Fibroblast of mammary gland (primary cell): ENCODE data around the gene SPATA16.

Source experiments
- DNase-seq: peaks from one replicate; pipeline ENCODE4 v3.0.0-alpha.2; 2010; ENCODE audit warnings: low read depth
- H3K4me3 ChIP-seq: 2 replicates; pipeline ENCODE4 v1.5.1; 2011; ENCODE audit warnings: low read depth, mild to moderate bottlenecking, low read length, moderate library complexity; ENCODE audit not compliant: control insufficient read depth
- TF ChIP-seq, protein P1 (sequence below): conservative IDR thresholded peaks from 2 replicates; pipeline ENCODE4 v1.5.1; 2011; ENCODE audit warnings: low read depth, low read length, inconsistent platforms; ENCODE audit not compliant: control insufficient read depth, insufficient read depth

SPATA16 gene

DNA sequence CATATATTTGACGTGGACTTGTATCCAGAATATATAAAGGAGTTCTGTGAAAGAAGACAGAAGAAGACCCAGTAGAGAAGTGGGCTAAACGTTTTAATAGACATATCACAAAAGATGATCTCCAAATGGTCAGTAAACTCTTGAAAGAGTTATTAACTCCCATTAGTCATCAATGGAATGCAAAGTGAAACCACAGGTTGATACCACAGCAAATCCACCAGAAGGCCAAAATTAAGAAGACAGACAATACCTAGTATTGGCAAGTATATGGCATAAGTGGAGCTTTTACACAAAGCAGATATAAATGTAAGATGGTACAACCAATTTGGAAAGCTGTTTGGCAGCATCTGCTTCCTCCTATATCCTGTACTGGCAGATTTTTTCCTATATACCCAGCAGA lies 6.0 kb downstream of the SPATA16 start:
- no peak overlapping the region for H3K4me3 ChIP-seq
- TF ChIP-seq, protein P1, sequence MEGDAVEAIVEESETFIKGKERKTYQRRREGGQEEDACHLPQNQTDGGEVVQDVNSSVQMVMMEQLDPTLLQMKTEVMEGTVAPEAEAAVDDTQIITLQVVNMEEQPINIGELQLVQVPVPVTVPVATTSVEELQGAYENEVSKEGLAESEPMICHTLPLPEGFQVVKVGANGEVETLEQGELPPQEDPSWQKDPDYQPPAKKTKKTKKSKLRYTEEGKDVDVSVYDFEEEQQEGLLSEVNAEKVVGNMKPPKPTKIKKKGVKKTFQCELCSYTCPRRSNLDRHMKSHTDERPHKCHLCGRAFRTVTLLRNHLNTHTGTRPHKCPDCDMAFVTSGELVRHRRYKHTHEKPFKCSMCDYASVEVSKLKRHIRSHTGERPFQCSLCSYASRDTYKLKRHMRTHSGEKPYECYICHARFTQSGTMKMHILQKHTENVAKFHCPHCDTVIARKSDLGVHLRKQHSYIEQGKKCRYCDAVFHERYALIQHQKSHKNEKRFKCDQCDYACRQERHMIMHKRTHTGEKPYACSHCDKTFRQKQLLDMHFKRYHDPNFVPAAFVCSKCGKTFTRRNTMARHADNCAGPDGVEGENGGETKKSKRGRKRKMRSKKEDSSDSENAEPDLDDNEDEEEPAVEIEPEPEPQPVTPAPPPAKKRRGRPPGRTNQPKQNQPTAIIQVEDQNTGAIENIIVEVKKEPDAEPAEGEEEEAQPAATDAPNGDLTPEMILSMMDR = no peak
- no peak for DNase-seq

DNA sequence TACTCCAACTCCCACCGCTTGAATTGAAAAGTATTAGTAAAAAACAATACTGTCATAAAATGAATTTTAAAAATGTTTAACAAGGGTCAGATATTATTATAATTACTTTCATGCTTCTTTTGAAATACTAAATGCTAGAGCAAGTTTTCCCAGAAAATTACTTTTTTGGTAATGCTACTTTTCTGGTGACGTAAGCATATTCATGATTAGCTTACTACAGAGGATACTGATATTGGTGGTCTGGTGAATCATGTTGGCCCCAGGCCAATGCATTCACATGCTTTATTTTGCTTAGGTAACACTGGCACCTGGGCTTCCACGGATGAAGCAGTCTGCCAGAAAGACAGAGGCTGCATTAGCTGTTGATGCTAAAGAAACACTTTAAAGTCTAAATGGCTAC lies 12.4 kb downstream of the SPATA16 start:
- H3K4me3 ChIP-seq = no peak overlapping the region
- DNase-seq = no peak
- TF ChIP-seq, protein P1 = no peak

DNA sequence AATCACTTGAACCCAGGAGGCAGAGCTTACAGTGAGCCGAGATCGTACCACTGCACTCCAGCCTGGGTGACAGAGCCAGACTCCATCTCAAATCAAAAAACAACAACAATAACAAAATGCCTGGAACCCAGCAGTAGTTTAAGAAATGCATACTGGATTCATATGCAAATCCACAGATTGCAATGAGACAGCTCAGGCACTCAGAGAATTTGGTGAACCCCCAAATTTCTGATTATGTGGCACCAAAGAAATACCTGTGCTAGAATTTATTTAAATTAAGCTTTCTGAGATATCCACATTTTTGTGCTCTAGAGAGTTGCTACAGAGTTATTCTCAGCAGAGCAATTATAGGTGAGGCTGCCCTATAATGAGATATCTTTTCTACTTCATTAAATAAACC lies 29.7 kb downstream of the SPATA16 start:
- no peak overlapping the region for H3K4me3 ChIP-seq
- no peak for DNase-seq
- TF ChIP-seq, protein P1 = no peak

DNA sequence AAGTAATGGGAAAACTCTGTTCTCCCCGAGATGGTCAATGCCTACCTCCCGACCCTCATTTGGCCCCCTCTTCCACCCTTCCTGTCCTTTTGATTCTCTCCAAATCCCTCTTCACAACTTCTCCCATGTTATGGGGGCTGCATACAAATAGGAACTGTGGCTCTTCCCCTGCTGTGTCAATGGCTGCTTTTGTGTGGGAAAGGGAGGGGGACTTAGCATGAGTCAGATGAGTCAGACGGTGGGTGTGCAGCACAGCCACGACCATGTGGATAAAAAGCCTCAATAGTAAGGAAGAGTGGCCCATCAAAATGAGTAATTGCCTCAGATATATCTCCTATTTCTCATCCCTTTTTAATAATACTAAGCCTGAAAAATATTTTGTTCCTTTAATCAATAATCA lies 31.9 kb downstream of the SPATA16 start:
- no peak for DNase-seq
- TF ChIP-seq, protein P1 = no peak

DNA sequence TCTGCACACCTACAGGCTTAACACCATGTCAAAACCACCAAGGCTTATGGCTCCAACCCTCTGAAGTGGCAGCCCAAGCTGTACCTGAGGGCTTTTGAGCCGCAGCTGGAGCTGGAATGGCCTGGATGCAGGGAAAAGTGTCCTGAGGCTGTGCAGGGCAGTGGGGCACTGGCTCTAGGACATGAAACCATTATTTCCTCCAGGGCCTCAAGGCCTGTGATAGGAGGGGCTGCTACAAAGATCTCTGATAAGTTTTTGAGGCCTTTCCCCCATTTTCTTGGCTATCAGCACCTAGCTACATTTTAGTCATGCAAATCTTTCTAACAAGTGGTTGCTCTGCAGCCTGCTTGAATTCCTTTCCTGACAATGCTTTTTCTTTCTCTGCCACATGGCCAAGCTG lies 37.6 kb downstream of the SPATA16 start:
- H3K4me3 ChIP-seq = no peak overlapping the region
- TF ChIP-seq, protein P1 = no peak
- DNase-seq = no peak

More for the DNA sequence above, 31.9 kb downstream of the SPATA16 start:
- no peak overlapping the region for H3K4me3 ChIP-seq

DNA sequence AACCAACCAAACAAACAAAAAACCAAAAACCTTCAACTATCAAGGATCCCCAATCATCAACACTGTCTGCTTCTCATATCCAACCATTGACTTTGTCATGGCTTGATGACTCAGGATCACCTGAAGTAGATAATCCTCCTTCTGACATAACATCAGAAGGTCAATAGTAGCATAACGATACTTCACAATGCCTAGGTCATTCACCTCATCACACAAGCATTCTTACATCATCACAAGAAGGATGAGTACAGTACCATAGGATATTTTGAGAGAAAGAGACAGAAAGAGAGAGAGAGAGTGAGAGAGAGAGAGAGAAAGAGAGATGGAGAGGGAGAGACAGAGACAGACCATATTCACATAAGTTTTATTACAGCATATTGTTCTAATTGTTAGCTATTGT lies 42.1 kb downstream of the SPATA16 start:
- TF ChIP-seq, protein P1 = no peak
- no peak overlapping the region for H3K4me3 ChIP-seq
- DNase-seq = no peak
